Aorta (tissue), 5 donors: ENCODE data around the gene HAND2. TPM values are rescaled to one million over a fixed set of nuclear protein-coding genes. Genes with fewer than 3 reads are reported as not detected.

Experiments used
- ATAC-seq: fragments of 200-7000 bp; cut with Tn5 transposase; one replicate; pipeline ENCODE4 v1.9.1; 2022; ENCODE audit warnings: moderate library complexity; ENCODE audit not compliant: low FRiP score
- DNase-seq, 2 donors: peaks; one replicate each; pipeline ENCODE4 v3.0.0-alpha.2; 2020
- H3K27ac ChIP-seq, 2 donors: one replicate each; pipeline ENCODE4 v1.5.1; 2013; ENCODE audit warnings: low read length in 2 of 2, mild to moderate bottlenecking in 2 of 2, moderate library complexity in 2 of 2, control low read depth in 1 of 2, inconsistent platforms in 1 of 2, low read depth in 1 of 2
- H3K27me3 ChIP-seq, 2 donors: one replicate each; pipeline ENCODE4 v1.6.1; 2013; ENCODE audit warnings: control low read depth in 1 of 2, low read length in 1 of 2, mild to moderate bottlenecking in 1 of 2, moderate library complexity in 1 of 2; ENCODE audit not compliant: insufficient read depth in 2 of 2, control insufficient read depth in 1 of 2
- H3K36me3 ChIP-seq, 2 donors: one replicate each; pipeline ENCODE4 v1.6.1; 2013; ENCODE audit warnings: control low read depth in 1 of 2, low read length in 1 of 2, mild to moderate bottlenecking in 1 of 2; ENCODE audit not compliant: insufficient read depth in 2 of 2, control insufficient read depth in 1 of 2
- H3K4me1 ChIP-seq, 2 donors: one replicate each; pipeline ENCODE4 v1.6.1; 2013; ENCODE audit warnings: low read length in 2 of 2, control low read depth in 1 of 2, mild to moderate bottlenecking in 1 of 2, moderate library complexity in 1 of 2; ENCODE audit not compliant: insufficient read depth in 2 of 2, control insufficient read depth in 1 of 2
- H3K4me3 ChIP-seq, 2 donors: one replicate each; pipeline ENCODE4 v1.5.1; 2013; ENCODE audit warnings: low read length in 2 of 2, control low read depth in 1 of 2, mild to moderate bottlenecking in 1 of 2
- H3K9me3 ChIP-seq: one replicate; pipeline ENCODE4 v1.6.1; 2013; ENCODE audit warnings: mild to moderate bottlenecking, low read length; ENCODE audit not compliant: control insufficient read depth
- WGBS, 2 donors: extraction: QIAGEN DNeasy Blood & Tissue Kit; methylation state at CpG; one replicate each; pipeline ENCODE4 v1.1.7; 2013; 5-methylcytosine and 5-hydroxymethylcytosine counted together
- intact Hi-C, 2 donors: fragments of 100-400 bp; cut with DNase I; formaldehyde crosslinking; loops; one replicate each; pipeline versions ENCODE4 v1.14.2 to v1.15.0; 2022
- polyA plus RNA-seq, 2 donors: library from polyadenylated mRNA; stranded (reverse); fragments of 200-250 nt; gene quantifications; one replicate each; pipeline ENCODE4 v1.2.3, GENCODE V29; 2013
- total RNA-seq, 2 donors: library from RNA; stranded (reverse); fragmentation: NEBNext Ultra II Directional; extraction: Animal tissue kit (Norgen Biotek cat#: 25700); gene quantifications; one replicate each; pipeline ENCODE4 v1.2.1, GENCODE V29; 2021
- donor health status: healthy with polysubstance abuse.
- donor health status: Bipolar disorder and iron deficiency.
- donor health status: DM: no; HTN: no; CAD: no.
- donor health status: DM: no; HTN: no; CAD: no.
- donor health status: DM: yes; HTN: yes; CAD: no.

Gene HAND2
- total and polyA plus RNA-seq, 4 donors: 5.2 to 36.7 (median 18.3) TPM

DNA sequence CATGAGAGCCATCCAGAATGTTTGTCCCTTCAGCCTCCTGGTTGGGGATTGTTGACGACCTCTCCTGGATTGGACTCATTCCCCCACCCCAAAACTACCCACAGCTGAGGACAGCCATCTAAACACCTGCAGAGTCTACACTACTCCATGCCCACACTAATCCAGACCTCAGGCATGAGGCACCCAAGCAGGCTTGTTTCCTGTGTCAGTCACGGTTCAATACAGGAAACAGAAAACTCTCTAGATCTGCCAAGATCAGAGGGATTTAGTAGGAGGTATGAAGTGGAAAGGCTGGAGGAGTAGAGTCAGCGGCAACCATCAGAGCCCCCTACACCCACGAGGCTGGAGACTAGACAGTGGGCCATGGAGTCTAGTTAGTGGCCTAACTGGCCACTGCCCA is 37.7 kb downstream of the HAND2 start:
- Histone ChIP-seq H3K27me3 (no peaks in the 10 kb centered on the region), H3K4me1 (peaks cover 0 to 6% of the 10 kb centered on the region in 2 donors), H3K36me3 (no peaks in the 10 kb centered on the region), H3K9me3 (no peaks in the 10 kb centered on the region), H3K4me3 (no peak overlapping the region), H3K27ac (no peak overlapping the region)
- intact Hi-C loops: loop anchor here in 1 of 2 donors (5.0 kb wide), 2 partner anchors 120 to 175 kb away; partner anchors contain the start of gene SAP30
- WGBS, 2 donors: 91 to 93% methylated on average over 4 of the region's 4 CpGs
- ATAC-seq (no peak), DNase-seq (no peak)

DNA sequence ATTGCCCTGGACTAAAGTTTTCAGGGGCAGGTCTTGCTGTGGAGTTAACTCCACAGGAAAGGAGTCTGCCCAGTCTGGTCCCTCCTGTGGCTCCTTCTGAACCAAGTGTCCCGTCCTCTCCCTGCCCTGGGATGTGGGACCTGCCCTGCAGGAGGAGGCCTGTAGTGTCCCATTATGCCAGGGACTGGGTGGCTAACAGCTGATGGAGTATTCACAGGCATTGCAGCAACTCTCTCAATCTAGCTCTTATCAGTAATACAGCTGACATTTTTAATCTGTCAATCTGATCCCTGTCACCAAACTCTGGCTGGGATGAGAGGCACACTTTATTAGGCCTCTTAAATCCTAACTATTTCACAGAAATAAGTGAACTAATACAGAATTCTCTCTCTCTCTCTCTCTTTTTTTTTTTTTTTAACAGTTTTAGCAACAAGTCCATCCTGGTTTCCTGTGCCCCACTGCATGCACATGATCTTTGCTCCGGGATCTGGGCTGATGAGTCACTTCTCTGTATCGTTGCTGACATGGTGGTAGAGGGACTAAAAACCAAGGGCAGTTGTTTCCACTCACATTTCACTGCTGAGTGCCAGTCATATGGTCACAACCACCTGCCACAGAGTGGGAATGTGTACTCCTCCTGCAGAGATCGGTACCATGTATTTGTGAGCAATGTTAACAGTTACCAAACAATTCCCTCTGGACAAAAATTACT is 39.1 kb downstream of the HAND2 start:
- intact Hi-C loops: loop anchor here in 1 of 2 donors (5.0 kb wide), 2 partner anchors 119 to 174 kb away; partner anchors contain the start of gene SAP30
- WGBS, 2 donors: 35 to 39% methylated on average over 4 of the region's 4 CpGs
- Histone ChIP-seq H3K9me3 (no peaks in the 10 kb centered on the region), H3K27ac (peak overlapping the region in 1 of 2 donors; percentile 77), H3K4me3 (no peak overlapping the region), H3K36me3 (no peaks in the 10 kb centered on the region), H3K27me3 (no peaks in the 10 kb centered on the region), H3K4me1 (peaks cover 0 to 6% of the 10 kb centered on the region in 2 donors)
- no peak for ATAC-seq
- DNase-seq: no peak

DNA sequence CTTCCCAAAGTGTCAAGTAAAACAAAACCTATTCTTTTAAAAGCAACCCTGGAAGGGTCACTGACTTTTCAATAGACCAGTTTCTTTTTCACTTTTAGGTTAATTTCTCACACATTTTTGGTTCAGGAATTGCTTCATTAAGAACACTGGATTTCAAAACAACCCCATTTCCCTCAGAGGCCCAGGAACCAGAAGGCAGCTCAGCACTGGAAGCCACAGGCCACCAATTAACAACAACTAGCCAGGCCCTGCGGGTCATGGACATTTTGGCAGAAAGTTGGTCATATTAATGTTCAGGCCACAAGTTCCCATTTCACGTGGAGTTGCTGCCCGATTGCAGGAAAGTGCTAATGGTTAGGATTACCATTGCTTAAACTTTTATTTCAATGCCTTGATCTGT is 39.8 kb downstream of the HAND2 start:
- ATAC-seq (no peak), DNase-seq (no peak)
- Histone ChIP-seq H3K4me3 (no peak overlapping the region), H3K36me3 (no peaks in the 10 kb centered on the region), H3K27ac (peak overlapping the region in 1 of 2 donors; percentile 12), H3K4me1 (peaks cover 0 to 6% of the 10 kb centered on the region in 2 donors), H3K9me3 (no peaks in the 10 kb centered on the region), H3K27me3 (no peaks in the 10 kb centered on the region)
- WGBS, 2 donors: 78 to 87% methylated on average over 3 of the region's 3 CpGs
- intact Hi-C loops: loop anchor here in 1 of 2 donors (5.0 kb wide), 2 partner anchors 118 to 173 kb away; partner anchors contain the start of gene SAP30

DNA sequence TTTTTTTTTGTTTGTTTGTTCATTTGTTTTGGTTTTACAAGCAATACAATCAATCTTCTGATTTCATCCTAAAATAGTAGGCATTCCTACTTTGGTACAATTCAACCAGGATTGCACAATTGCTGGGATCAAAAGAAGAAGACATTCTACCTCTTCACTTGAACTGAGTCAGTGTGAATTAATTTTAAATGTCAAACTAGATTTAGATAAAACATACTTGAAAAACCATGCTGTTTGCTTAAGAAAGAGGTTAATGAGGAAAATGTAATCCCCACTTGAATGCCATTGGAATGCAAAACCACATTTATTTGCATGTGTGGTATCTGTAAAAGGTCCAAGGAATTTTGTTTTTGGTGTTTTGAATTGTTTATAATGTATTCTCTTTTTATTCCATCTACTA is 40.5 kb downstream of the HAND2 start:
- intact Hi-C loops: no loop called here

DNA sequence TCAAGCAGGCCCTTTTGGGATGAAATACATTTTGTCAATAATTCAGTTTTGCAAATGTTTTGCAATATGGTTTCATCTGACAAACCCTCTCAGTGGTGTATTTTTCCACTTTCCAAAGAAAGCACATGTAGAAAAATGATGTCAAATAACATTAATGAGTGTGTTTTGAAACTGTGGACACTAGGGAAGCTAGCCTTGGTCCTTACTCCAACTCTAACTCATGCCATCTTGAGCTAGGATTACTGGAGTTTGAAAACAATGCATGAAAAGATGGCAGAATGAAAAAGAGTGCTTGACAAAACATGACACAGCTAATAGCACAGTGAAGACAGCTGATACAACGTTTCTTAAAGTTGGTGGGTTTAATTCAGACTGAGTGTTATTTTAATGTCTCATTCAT is 41.4 kb downstream of the HAND2 start:
- no peak for ATAC-seq
- Histone ChIP-seq H3K4me1 (peaks cover 0 to 6% of the 10 kb centered on the region in 2 donors), H3K27ac (no peak overlapping the region), H3K27me3 (no peaks in the 10 kb centered on the region), H3K9me3 (no peaks in the 10 kb centered on the region), H3K36me3 (no peaks in the 10 kb centered on the region), H3K4me3 (no peak overlapping the region)
- WGBS, 2 donors: 5 to 10% methylated on average over 1 of the region's 1 CpG
- intact Hi-C loops: no loop called here
- no peak for DNase-seq

More for the DNA sequence above, 40.5 kb downstream of the HAND2 start:
- Histone ChIP-seq H3K27ac (no peak overlapping the region), H3K9me3 (no peaks in the 10 kb centered on the region), H3K36me3 (no peaks in the 10 kb centered on the region), H3K27me3 (no peaks in the 10 kb centered on the region), H3K4me3 (no peak overlapping the region), H3K4me1 (peaks cover 0 to 6% of the 10 kb centered on the region in 2 donors)
- no peak for DNase-seq
- no peak for ATAC-seq

DNA sequence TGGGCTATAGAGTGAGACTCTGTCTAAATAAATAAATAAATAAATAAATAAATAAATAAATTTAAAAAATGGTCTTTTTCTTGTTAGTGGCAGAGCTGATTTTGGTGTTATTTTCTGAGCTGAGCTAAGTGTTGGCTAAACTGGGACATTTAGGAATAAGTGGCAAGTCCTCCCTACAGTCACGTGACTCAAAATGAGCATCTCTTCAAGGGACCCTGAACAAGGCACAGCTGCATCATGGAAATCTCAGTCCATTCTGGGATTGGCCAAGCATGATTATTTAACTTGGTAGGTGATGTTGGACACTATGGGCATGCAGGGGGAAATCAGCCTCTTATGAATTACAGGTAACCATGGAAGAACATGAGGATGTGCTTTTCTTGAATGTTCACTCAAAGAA is 42.0 kb downstream of the HAND2 start:
- Histone ChIP-seq H3K4me3 (no peak overlapping the region), H3K27ac (peak overlapping the region in 1 of 2 donors; percentile 77), H3K36me3 (no peaks in the 10 kb centered on the region), H3K4me1 (peaks cover 0 to 6% of the 10 kb centered on the region in 2 donors), H3K9me3 (no peaks in the 10 kb centered on the region), H3K27me3 (no peaks in the 10 kb centered on the region)
- DNase-seq: no peak
- intact Hi-C loops: no loop called here
- WGBS, 2 donors: 96 to 97% methylated on average over 1 of the region's 1 CpG
- no peak for ATAC-seq

DNA sequence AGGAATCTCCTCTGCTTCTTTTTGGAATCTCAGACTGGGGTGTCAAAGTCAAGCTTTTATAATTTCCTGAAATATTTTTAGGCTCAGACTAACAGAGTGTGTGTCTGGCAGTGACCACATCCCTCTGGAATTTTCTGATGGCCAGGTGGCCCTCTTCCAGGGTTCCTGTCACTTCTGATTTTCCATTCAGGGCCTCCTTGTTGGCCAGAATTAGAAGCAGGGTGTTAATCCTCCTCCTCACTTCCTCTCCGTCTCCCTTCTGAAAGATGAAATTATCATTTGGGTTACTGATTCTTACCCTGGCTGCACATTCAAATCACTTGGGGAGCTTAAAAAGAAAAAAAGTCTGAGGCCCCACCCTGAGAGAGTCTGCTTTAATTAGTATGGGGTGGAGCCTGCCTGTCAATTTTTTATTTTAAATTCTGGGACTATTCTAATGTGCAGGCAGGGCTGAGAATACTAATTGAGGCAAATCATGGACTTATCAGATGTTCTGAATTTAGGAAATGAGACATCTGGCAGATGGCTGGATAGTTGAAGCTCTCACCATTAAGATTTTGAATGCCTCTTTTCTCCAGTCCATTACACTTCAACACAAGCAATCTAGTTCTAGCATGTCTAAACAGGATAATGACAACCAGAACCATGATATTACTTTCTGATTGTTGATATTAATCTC is 43.2 kb downstream of the HAND2 start:
- no peak overlapping the region for H3K4me3 ChIP-seq
- intact Hi-C loops: no loop called here
- peaks cover 0 to 5% of the 10 kb centered on the region in 2 donors for H3K4me1 ChIP-seq
- no peak for ATAC-seq
- H3K27me3 ChIP-seq: no peaks in the 10 kb centered on the region
- peak in 1 of 2 donors; percentile 75 for DNase-seq
- no peaks in the 10 kb centered on the region for H3K9me3 ChIP-seq
- H3K36me3 ChIP-seq: no peaks in the 10 kb centered on the region
- peak overlapping the region in 1 of 2 donors; percentile 57 for H3K27ac ChIP-seq
- 10% methylated on average over 1 of the region's 1 CpG for WGBS, 2 donors

DNA sequence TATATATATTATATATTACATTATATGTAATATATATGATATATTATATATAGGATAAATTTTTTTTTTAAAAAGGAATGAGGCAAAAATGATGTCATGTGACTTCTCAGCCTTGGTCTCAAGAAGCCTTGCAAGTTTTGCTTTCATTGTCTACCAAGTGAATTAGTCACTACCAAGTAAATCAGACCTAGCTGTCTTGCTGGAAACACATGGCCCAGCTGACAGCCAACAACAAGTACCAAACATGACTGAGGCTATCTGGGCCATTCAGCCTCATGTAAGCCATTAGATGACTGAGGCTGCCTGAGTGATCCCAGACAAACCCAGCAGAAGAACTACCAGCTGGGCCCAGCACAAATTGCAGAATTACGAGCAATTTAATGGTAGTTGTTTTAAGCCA is 44.9 kb downstream of the HAND2 start:
- intact Hi-C loops: no loop called here
- no peak for DNase-seq
- Histone ChIP-seq H3K4me1 (peaks cover 0 to 2% of the 10 kb centered on the region in 2 donors), H3K36me3 (no peaks in the 10 kb centered on the region), H3K27me3 (no peaks in the 10 kb centered on the region), H3K4me3 (no peak overlapping the region), H3K9me3 (no peaks in the 10 kb centered on the region), H3K27ac (no peak overlapping the region)
- no peak for ATAC-seq
- 94 to 96% methylated on average over 1 of the region's 1 CpG for WGBS, 2 donors
